ENCODE measurements around the gene SLC66A2. TPM values are rescaled to one million over a fixed set of nuclear protein-coding genes. Genes with fewer than 3 reads are reported as not detected.

Gene SLC66A2
- total and polyA plus RNA-seq, 12 donors: 5.1 to 47.8 (median 32.9) TPM

GRCh38 chr18:79950515-79951341 lies 725 bp downstream of the SLC66A2 start:
- peak; percentile 44 to 62 (median 52) for DNase-seq
- TF ChIP-seq POLR2A (IDR thresholded peaks at IDR 0.05) (peak in 1 of 2 donors; percentile 54), CTCF (IDR thresholded peaks at IDR 0.05) (no peak)
- H3K4me1 ChIP-seq (replicated peaks in 1 of 2): peaks cover 6 to 29% of the 10 kb centered on the region in 2 donors
- H3K27me3 ChIP-seq: no peaks in the 10 kb centered on the region
- no peaks in the 10 kb centered on the region for H3K9me3 ChIP-seq (replicated peaks in 1 of 3)
- H3K36me3 ChIP-seq (replicated peaks in 1 of 2): no peaks in the 10 kb centered on the region
- peak overlapping the region in 4 of 5 donors; percentile 55 to 93 (median 82) for H3K27ac ChIP-seq
- peak overlapping the region; percentile 44 to 93 (median 76) for H3K4me3 ChIP-seq
- intact Hi-C loops (cut with DNase I): loop anchor here in 1 of 2 donors (10.0 kb wide), 1 partner anchor 266 kb away; no protein-coding TSS in a partner anchor
- 0 to 33% (median 4%) methylated on average over 1 to 81 of the region's 81 CpGs for WGBS, 4 donors

GRCh38 chr18:79949697-79950487 lies 1.6 kb downstream of the SLC66A2 start:
- Histone ChIP-seq H3K4me3 (peak overlapping the region in 2 of 4 donors; percentile 91 to 93), H3K27ac (peak overlapping the region in 4 of 5 donors; percentile 5 to 93 (median 82)), H3K4me1 (replicated peaks in 1 of 2) (peaks cover 6 to 37% of the 10 kb centered on the region in 2 donors), H3K9me3 (replicated peaks in 1 of 3) (no peaks in the 10 kb centered on the region), H3K36me3 (replicated peaks in 1 of 2) (no peaks in the 10 kb centered on the region), H3K27me3 (no peaks in the 10 kb centered on the region)
- intact Hi-C loops (cut with DNase I): loop anchor here in 1 of 2 donors (10.0 kb wide), 1 partner anchor 265 kb away; no protein-coding TSS in a partner anchor
- 58 to 71% (median 63%) methylated on average over 11 to 12 of the region's 12 CpGs for WGBS, 4 donors
- TF ChIP-seq CTCF (IDR thresholded peaks at IDR 0.05): no peak
- TF ChIP-seq POLR2A (IDR thresholded peaks at IDR 0.05): no peak
- DNase-seq: peak in 5 of 7 donors; percentile 36 to 66 (median 50)

DNA sequence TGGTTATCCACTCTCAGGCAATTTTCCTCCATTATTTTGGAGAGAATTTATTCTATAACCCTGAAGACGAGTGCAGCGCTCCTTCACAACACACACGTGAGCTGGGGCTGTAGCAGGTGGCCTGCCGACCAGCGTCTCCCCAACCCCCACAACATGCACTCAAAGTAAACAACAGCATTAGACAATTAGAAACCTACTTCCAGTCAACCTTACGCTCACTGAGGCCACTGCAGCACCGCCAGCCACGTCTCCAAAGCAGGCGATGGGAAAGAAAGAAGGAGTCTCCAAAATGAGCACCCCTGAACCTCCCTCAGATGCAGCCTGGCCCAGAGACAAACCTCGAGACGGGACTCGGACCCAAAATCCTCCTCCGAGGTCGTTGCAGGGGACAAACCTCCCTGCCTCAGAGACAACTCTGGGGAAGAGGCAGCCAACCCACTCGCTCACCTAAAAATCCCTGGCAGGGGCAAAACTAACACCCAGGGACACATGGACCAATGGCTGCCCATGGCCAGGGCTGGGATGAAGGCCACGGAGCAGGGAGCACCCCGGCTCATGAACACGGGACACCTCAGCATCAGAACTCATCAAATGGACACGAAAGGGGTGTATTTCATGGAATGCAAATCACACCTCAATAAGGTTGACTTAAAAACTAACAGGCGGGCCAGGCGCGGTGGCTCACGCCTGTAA lies 2.6 kb downstream of the SLC66A2 start:
- Histone ChIP-seq H3K27ac (peak overlapping the region in 3 of 5 donors; percentile 5 to 93 (median 80)), H3K4me1 (replicated peaks in 1 of 2) (peaks cover 6 to 38% of the 10 kb centered on the region in 2 donors), H3K4me3 (no peak overlapping the region)

More for the DNA sequence above, 2.6 kb downstream of the SLC66A2 start:
- intact Hi-C loops (cut with DNase I): no loop called here
- Histone ChIP-seq H3K9me3 (replicated peaks in 1 of 3) (no peaks in the 10 kb centered on the region), H3K36me3 (replicated peaks in 1 of 2) (no peaks in the 10 kb centered on the region), H3K27me3 (no peaks in the 10 kb centered on the region)
- peak in 4 of 7 donors; percentile 5 to 47 (median 6) for DNase-seq
- WGBS, 4 donors: 90 to 92% (median 91%) methylated on average over 23 of the region's 23 CpGs
- TF ChIP-seq POLR2A (IDR thresholded peaks at IDR 0.05) (no peak), CTCF (IDR thresholded peaks at IDR 0.05) (no peak)

All from adrenal gland (tissue), 12 donors.